NCI-H526 (cell line): Measurements from ENCODE around the gene APOC1.
"Not testable (repeated sequence)": the region's sequence is repeated elsewhere in the genome, so short reads cannot be mapped to it uniquely, and the experiment has no call there.

Source experiments
- DNase-seq, 2 experiments: peaks; one replicate each; lab custom pipeline; 2025; lab: John Stamatoyannopoulos, UW

The APOC1 gene

GRCh38 chr19:44912854-44913253 is 1.6 kb upstream of the APOC1 start:
- no peak for DNase-seq

- DNase-seq, result not testable (repeated sequence)
These were observed 636 bp upstream of the APOC1 start for GRCh38 chr19:44913512-44914432.

- DNase-seq, result no peak
These were observed 9.9 kb downstream of the APOC1 start for GRCh38 chr19:44924243-44924725.

GRCh38 chr19:44925114-44925891 is 10.9 kb downstream of the APOC1 start:
- DNase-seq, result no peak

- DNase-seq, result not testable (repeated sequence)
These were observed 12.1 kb downstream of the APOC1 start for GRCh38 chr19:44926245-44927077.

- no peak for DNase-seq
These were observed 13.3 kb downstream of the APOC1 start for GRCh38 chr19:44927746-44928145.

- no peak for DNase-seq
These were observed 15.7 kb downstream of the APOC1 start for GRCh38 chr19:44930088-44930487.

- DNase-seq, result no peak
These were observed 17.1 kb downstream of the APOC1 start for GRCh38 chr19:44931541-44931940.

- DNase-seq, result no peak
These were observed 25.3 kb downstream of the APOC1 start for GRCh38 chr19:44939668-44940067.

- DNase-seq, result no peak
These were observed 27.7 kb downstream of the APOC1 start, which contains the start of gene APOC4 for GRCh38 chr19:44942067-44942571. Gene APOC4 (plus strand): TSS chr19:44942237. CDS start chr19:44942278, 41 bp downstream.

- DNase-seq, result no peak
These were observed 29.4 kb downstream of the APOC1 start for GRCh38 chr19:44943801-44944249.

- DNase-seq, result no peak
These were observed 32.7 kb downstream of the APOC1 start for GRCh38 chr19:44947041-44947581.

- no peak for DNase-seq
These were observed 33.8 kb downstream of the APOC1 start for GRCh38 chr19:44948237-44948636.

GRCh38 chr19:44948763-44949374 is 34.5 kb downstream of the APOC1 start:
- DNase-seq, result no peak

GRCh38 chr19:44949550-44949949 is 35.1 kb downstream of the APOC1 start:
- DNase-seq, result no peak

GRCh38 chr19:44951179-44952159 is 37.1 kb downstream of the APOC1 start:
- peak; percentile 19 to 88 for DNase-seq

- no peak for DNase-seq
These were observed 39.9 kb downstream of the APOC1 start for GRCh38 chr19:44954278-44954648.

GRCh38 chr19:44954649-44955504 is 40.5 kb downstream of the APOC1 start, which contains the start of gene CLPTM1:
Gene CLPTM1 (plus strand): TSS chr19:44955380. CDS start chr19:44955396, 16 bp downstream.
- peak; percentile 91 to 98 for DNase-seq
